Measurements from ENCODE around the gene GHRHR. TPM values are rescaled to one million over a fixed set of nuclear protein-coding genes. Genes with fewer than 3 reads are reported as not detected.

Gene GHRHR
- polyA plus RNA-seq, 3 donors = not detected

GRCh38 chr7:30992414-30992813, 28.7 kb downstream of the GHRHR start:
- Histone ChIP-seq H3K9me3 (replicated peaks in 1 of 2; ENCODE audit: control insufficient read depth in 1 of 2, insufficient read depth in 1 of 2, low read length in 2 of 2) (no peaks in the 10 kb centered on the region), H3K27ac (ENCODE audit: low read depth in 1 of 2, low read length in 2 of 2) (no peak overlapping the region), H4K20me1 (ENCODE audit: insufficient read depth, low read length) (no peaks in the 10 kb centered on the region), H3K36me3 (replicated peaks in 1 of 2; ENCODE audit: control insufficient read depth in 1 of 2, insufficient read depth in 2 of 2, low read length in 2 of 2) (no peaks in the 10 kb centered on the region), H3K9ac (ENCODE audit: insufficient read depth, low read length, poor library complexity, severe bottlenecking) (no peak overlapping the region), H2AFZ (ENCODE audit: insufficient read depth, low read depth, low read length, poor library complexity, severe bottlenecking) (no peak overlapping the region), H3K4me2 (replicated peaks; ENCODE audit: extremely low read depth, low read length, poor library complexity, severe bottlenecking) (no peak overlapping the region), H3K27me3 (ENCODE audit: control insufficient read depth in 2 of 2, insufficient read depth in 2 of 2, low read length in 2 of 2) (no peaks in the 10 kb centered on the region), H3K79me2 (ENCODE audit: insufficient read depth, low read length) (no peaks in the 10 kb centered on the region), H3K4me3 (replicated peaks in 1 of 3; ENCODE audit: low read depth in 2 of 3, low read length in 3 of 3) (no peak overlapping the region), H3K4me1 (ENCODE audit: control insufficient read depth in 1 of 2, insufficient read depth in 2 of 2, low read length in 2 of 2) (peaks cover 18 to 31% of the 10 kb centered on the region in 2 donors)
- H3K27ac Mint-ChIP-seq = no peak overlapping the region
- peaks cover 29% of the 10 kb centered on the region for H3K4me1 Mint-ChIP-seq
- DNase-seq = no peak
- no peaks in the 10 kb centered on the region for H3K36me3 Mint-ChIP-seq
- TF ChIP-seq, protein P1, sequence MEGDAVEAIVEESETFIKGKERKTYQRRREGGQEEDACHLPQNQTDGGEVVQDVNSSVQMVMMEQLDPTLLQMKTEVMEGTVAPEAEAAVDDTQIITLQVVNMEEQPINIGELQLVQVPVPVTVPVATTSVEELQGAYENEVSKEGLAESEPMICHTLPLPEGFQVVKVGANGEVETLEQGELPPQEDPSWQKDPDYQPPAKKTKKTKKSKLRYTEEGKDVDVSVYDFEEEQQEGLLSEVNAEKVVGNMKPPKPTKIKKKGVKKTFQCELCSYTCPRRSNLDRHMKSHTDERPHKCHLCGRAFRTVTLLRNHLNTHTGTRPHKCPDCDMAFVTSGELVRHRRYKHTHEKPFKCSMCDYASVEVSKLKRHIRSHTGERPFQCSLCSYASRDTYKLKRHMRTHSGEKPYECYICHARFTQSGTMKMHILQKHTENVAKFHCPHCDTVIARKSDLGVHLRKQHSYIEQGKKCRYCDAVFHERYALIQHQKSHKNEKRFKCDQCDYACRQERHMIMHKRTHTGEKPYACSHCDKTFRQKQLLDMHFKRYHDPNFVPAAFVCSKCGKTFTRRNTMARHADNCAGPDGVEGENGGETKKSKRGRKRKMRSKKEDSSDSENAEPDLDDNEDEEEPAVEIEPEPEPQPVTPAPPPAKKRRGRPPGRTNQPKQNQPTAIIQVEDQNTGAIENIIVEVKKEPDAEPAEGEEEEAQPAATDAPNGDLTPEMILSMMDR (IDR thresholded peaks at IDR 0.05) = no peak
- WGBS (ENCODE audit: insufficient coverage) = 91% methylated on average over 17 of the region's 18 CpGs
- intact Hi-C loops (cut with micrococcal nuclease) = no loop called here
- no peak overlapping the region for H3K4me3 Mint-ChIP-seq
- peaks cover 0 to 8% (median 3%) of the 10 kb centered on the region in 7 donors for H3K9me3 Mint-ChIP-seq
- H3K27me3 Mint-ChIP-seq (ENCODE audit: low read depth in 3 of 3) = peaks cover 3 to 5% (median 5%) of the 10 kb centered on the region in 3 donors

DNA sequence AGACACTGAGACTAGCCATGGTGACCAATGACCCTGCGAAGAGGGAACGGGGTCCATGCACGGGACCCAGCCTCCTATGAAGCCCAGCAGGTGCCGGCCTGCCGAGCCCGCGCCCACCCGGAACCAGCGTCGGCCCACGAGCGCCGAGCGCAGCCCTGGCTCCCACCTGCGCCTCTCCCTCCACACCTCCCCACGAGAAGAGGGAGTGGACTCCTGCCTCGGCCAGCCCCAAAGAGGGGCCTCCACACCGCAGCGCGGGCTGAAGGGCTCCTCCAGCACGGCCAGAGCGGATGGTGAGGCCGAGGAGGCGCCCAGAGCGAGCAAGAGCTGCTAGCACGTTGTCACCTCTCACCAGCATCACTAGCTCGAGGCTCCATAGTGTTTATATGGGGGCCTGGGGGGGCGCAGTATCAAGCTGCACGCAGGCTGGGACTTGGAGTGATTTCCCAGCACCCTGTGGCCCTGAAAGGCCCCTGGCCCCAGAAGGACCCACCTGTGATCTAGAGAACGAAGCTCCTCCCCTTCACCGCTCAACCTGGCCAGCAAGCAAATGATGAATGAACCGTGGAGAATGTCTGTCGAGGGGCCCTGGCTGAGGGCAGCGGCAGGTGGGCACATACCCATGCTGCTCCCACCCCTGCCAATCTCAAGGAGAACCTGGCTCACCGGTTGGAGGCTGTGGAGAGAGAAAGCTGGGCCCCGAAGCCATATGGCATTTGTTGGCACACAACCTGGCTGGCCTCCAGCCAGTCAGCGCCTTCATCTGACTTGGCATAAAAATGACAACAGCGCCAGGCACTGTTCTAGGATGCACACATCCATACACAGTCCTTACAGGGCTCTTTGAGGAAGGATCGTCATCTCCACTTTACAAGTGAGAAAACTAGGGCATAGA, 30.7 kb downstream of the GHRHR start:
- intact Hi-C loops (cut with micrococcal nuclease) = no loop called here
- WGBS (ENCODE audit: insufficient coverage) = 96% methylated on average over 21 of the region's 39 CpGs
- no peak overlapping the region for H3K27ac Mint-ChIP-seq

More for the DNA sequence above, 30.7 kb downstream of the GHRHR start:
- H3K36me3 ChIP-seq (replicated peaks in 1 of 2; ENCODE audit: control insufficient read depth in 1 of 2, insufficient read depth in 2 of 2, low read length in 2 of 2) = no peaks in the 10 kb centered on the region
- no peaks in the 10 kb centered on the region for H3K36me3 Mint-ChIP-seq
- H3K4me3 ChIP-seq (replicated peaks in 1 of 3; ENCODE audit: low read depth in 2 of 3, low read length in 3 of 3) = no peak overlapping the region
- H3K9me3 ChIP-seq (replicated peaks in 1 of 2; ENCODE audit: control insufficient read depth in 1 of 2, insufficient read depth in 1 of 2, low read length in 2 of 2) = no peaks in the 10 kb centered on the region
- H3K4me3 Mint-ChIP-seq = no peak overlapping the region
- H3K9ac ChIP-seq (ENCODE audit: insufficient read depth, low read length, poor library complexity, severe bottlenecking) = no peak overlapping the region
- peaks cover 21 to 22% of the 10 kb centered on the region in 2 donors for H3K4me1 ChIP-seq (ENCODE audit: control insufficient read depth in 1 of 2, insufficient read depth in 2 of 2, low read length in 2 of 2)
- no peak overlapping the region for H3K27ac ChIP-seq (ENCODE audit: low read depth in 1 of 2, low read length in 2 of 2)
- H3K79me2 ChIP-seq (ENCODE audit: insufficient read depth, low read length) = no peaks in the 10 kb centered on the region
- no peaks in the 10 kb centered on the region for H3K27me3 ChIP-seq (ENCODE audit: control insufficient read depth in 2 of 2, insufficient read depth in 2 of 2, low read length in 2 of 2)
- H3K4me1 Mint-ChIP-seq = peaks cover 21% of the 10 kb centered on the region
- no peaks in the 10 kb centered on the region for H4K20me1 ChIP-seq (ENCODE audit: insufficient read depth, low read length)
- TF ChIP-seq, protein P1 (IDR thresholded peaks at IDR 0.05) = no peak
- peaks cover 0 to 5% (median 4%) of the 10 kb centered on the region in 3 donors for H3K27me3 Mint-ChIP-seq (ENCODE audit: low read depth in 3 of 3)
- no peak overlapping the region for H3K4me2 ChIP-seq (replicated peaks; ENCODE audit: extremely low read depth, low read length, poor library complexity, severe bottlenecking)
- no peak overlapping the region for H2AFZ ChIP-seq (ENCODE audit: insufficient read depth, low read depth, low read length, poor library complexity, severe bottlenecking)
- no peak for DNase-seq
- H3K9me3 Mint-ChIP-seq = peaks cover 0 to 12% (median 6%) of the 10 kb centered on the region in 7 donors

Measured in CD14-positive monocyte (primary cell).